H9 (cell line): ENCODE measurements around the gene SNW1. TPM values are rescaled to one million over a fixed set of nuclear protein-coding genes. Genes with fewer than 3 reads are reported as not detected.

Experiments
- DNase-seq: peaks from one replicate; pipeline ENCODE4 v3.0.0-alpha.2; 2017
- H2AFZ ChIP-seq: one replicate; pipeline ENCODE4 v1.6.1; 2013; ENCODE audit warnings: mild to moderate bottlenecking, low read length, control low read depth, moderate library complexity
- H2AK5ac ChIP-seq: 2 replicates; pipeline ENCODE4 v1.6.1; 2013; ENCODE audit warnings: low read length, control low read depth, mixed read lengths; ENCODE audit not compliant: insufficient read length
- H2BK120ac ChIP-seq: one replicate; pipeline ENCODE4 v1.6.1; 2013; ENCODE audit warnings: low read depth, mild to moderate bottlenecking, low read length, control low read depth, inconsistent platforms; ENCODE audit not compliant: poor library complexity, severe bottlenecking
- H2BK12ac ChIP-seq: 2 replicates; pipeline ENCODE4 v1.6.1; 2013; ENCODE audit warnings: low read length, control low read depth, mixed read lengths, low read depth; ENCODE audit not compliant: insufficient read length
- H2BK15ac ChIP-seq: 2 replicates; pipeline ENCODE4 v1.6.1; 2013; ENCODE audit warnings: low read depth, low read length, control low read depth
- H2BK20ac ChIP-seq: one replicate; pipeline ENCODE4 v1.6.1; 2013; ENCODE audit warnings: low read depth, mild to moderate bottlenecking, low read length, control low read depth, inconsistent platforms; ENCODE audit not compliant: poor library complexity, severe bottlenecking
- H2BK5ac ChIP-seq: 2 replicates; pipeline ENCODE4 v1.6.1; 2013; ENCODE audit warnings: low read length, control low read depth, mixed read lengths; ENCODE audit not compliant: insufficient read length
- H3K14ac ChIP-seq: 2 replicates; pipeline ENCODE4 v1.6.1; 2013; ENCODE audit warnings: low read length, control low read depth; ENCODE audit not compliant: insufficient read depth
- H3K18ac ChIP-seq: 2 replicates; pipeline ENCODE4 v1.6.1; 2013; ENCODE audit warnings: low read depth, mild to moderate bottlenecking, mixed read lengths, low read length, control low read depth; ENCODE audit not compliant: insufficient read length
- H3K23ac ChIP-seq: 2 replicates; pipeline ENCODE4 v1.6.1; 2013; ENCODE audit warnings: low read length, control low read depth, mixed read lengths, low read depth; ENCODE audit not compliant: insufficient read length
- H3K23me2 ChIP-seq: 2 replicates; pipeline ENCODE4 v1.6.1; 2013; ENCODE audit warnings: low read depth, mild to moderate bottlenecking, mixed read lengths, low read length, control low read depth; ENCODE audit not compliant: insufficient read length, poor library complexity, severe bottlenecking
- H3K27ac ChIP-seq: 2 replicates; pipeline ENCODE4 v1.5.1; 2013; ENCODE audit warnings: low read length, control low read depth, mixed read lengths, low read depth; ENCODE audit not compliant: insufficient read length
- H3K27me3 ChIP-seq: 2 replicates; pipeline ENCODE4 v1.6.1; 2013; ENCODE audit warnings: low read length, control low read depth, inconsistent platforms; ENCODE audit not compliant: insufficient read depth
- H3K4ac ChIP-seq: 2 replicates; pipeline ENCODE4 v1.6.1; 2013; ENCODE audit warnings: low read depth, mild to moderate bottlenecking, control low read depth, inconsistent platforms, low read length, moderate library complexity
- H3K4me1 ChIP-seq: 2 replicates; pipeline ENCODE4 v1.6.1; 2013; ENCODE audit warnings: low read length, control low read depth, inconsistent platforms; ENCODE audit not compliant: insufficient read depth
- H3K4me2 ChIP-seq: 2 replicates; pipeline ENCODE4 v1.6.1; 2013; ENCODE audit warnings: low read length, control low read depth, mixed read lengths; ENCODE audit not compliant: insufficient read length, insufficient read depth
- H3K56ac ChIP-seq: 2 replicates; pipeline ENCODE4 v1.6.1; 2013; ENCODE audit warnings: low read depth, mild to moderate bottlenecking, mixed read lengths, low read length, control low read depth; ENCODE audit not compliant: insufficient read length
- H3K79me1 ChIP-seq: 2 replicates; pipeline ENCODE4 v1.6.1; 2013; ENCODE audit warnings: low read depth, mild to moderate bottlenecking, moderate library complexity, low read length, control low read depth, inconsistent platforms; ENCODE audit not compliant: insufficient read depth, poor library complexity, severe bottlenecking
- H3K79me2 ChIP-seq: 2 replicates; pipeline ENCODE4 v1.6.1; 2013; ENCODE audit warnings: low read length, control low read depth, inconsistent platforms; ENCODE audit not compliant: insufficient read depth
- H3K9ac ChIP-seq: 2 replicates; pipeline ENCODE4 v1.6.1; 2013; ENCODE audit warnings: low read length, control low read depth, mixed read lengths; ENCODE audit not compliant: insufficient read length; ENCODE audit errors: extremely low read depth
- H3K9me3 ChIP-seq: one replicate; pipeline ENCODE4 v1.6.1; 2013; ENCODE audit warnings: low read depth, low read length, inconsistent platforms; ENCODE audit not compliant: control insufficient read depth
- H3T11ph ChIP-seq: one replicate; pipeline ENCODE4 v1.6.1; 2013; ENCODE audit warnings: mild to moderate bottlenecking, low read length, control low read depth, inconsistent platforms
- H4K20me1 ChIP-seq: one replicate; pipeline ENCODE4 v1.6.1; 2013; ENCODE audit not compliant: control insufficient read depth, insufficient read length, insufficient read depth
- H4K5ac ChIP-seq: 2 replicates; pipeline ENCODE4 v1.6.1; 2013; ENCODE audit warnings: low read depth, mild to moderate bottlenecking, mixed read lengths, low read length, control low read depth; ENCODE audit not compliant: insufficient read length
- H4K8ac ChIP-seq: replicated peaks from 2 replicates; pipeline ENCODE4 v1.6.1; 2013; ENCODE audit warnings: low read length, control low read depth, mixed read lengths, low read depth; ENCODE audit not compliant: insufficient read length
- H4K91ac ChIP-seq: 2 replicates; pipeline ENCODE4 v1.6.1; 2013; ENCODE audit warnings: low read depth, mild to moderate bottlenecking, moderate library complexity, mixed read lengths, low read length, control low read depth; ENCODE audit not compliant: insufficient read length
- H3K27ac Mint-ChIP-seq, 3 experiments: 2 replicates in 2 of 3; 3 replicates in 1 of 3; pipeline ENCODE4 v1.8.0; 2020 to 2021; ENCODE audit warnings: mixed read lengths in 3 of 3, mild to moderate bottlenecking in 1 of 3, moderate library complexity in 1 of 3
- H3K27me3 Mint-ChIP-seq: 2 replicates; pipeline ENCODE4 v1.8.0; 2021; ENCODE audit warnings: low read depth, mild to moderate bottlenecking, moderate library complexity, mixed read lengths
- H3K36me3 Mint-ChIP-seq, 3 experiments: 2 replicates in 2 of 3; 3 replicates in 1 of 3; pipeline ENCODE4 v1.8.0; 2020 to 2021; ENCODE audit warnings: low read depth in 3 of 3, mixed read lengths in 3 of 3; ENCODE audit not compliant: insufficient read depth in 1 of 3
- H3K4me1 Mint-ChIP-seq, 2 experiments: 2 replicates each; pipeline ENCODE4 v1.8.0; 2020; ENCODE audit warnings: mixed read lengths in 2 of 2
- H3K4me3 Mint-ChIP-seq, 2 experiments: 2 replicates in 1 of 2; 3 replicates in 1 of 2; pipeline ENCODE4 v1.8.0; 2020 to 2021; ENCODE audit warnings: mild to moderate bottlenecking in 2 of 2, mixed read lengths in 2 of 2, moderate library complexity in 1 of 2
- H3K9me3 Mint-ChIP-seq, 2 experiments: 2 replicates in 1 of 2; 3 replicates in 1 of 2; pipeline ENCODE4 v1.8.0; 2020; ENCODE audit warnings: mild to moderate bottlenecking in 2 of 2, mixed read lengths in 2 of 2, moderate library complexity in 1 of 2
- CTCF ChIP-seq: fragments of 200-600 bp; sonication (generic); conservative IDR thresholded peaks from 3 replicates; pipeline ENCODE4 v1.8.0; 2021; ENCODE audit warnings: antibody characterized with exemption, mild to moderate bottlenecking
- WGBS: extraction: QIAGEN DNeasy Blood & Tissue Kit; methylation state at CpG from one replicate; pipeline ENCODE4 v1.1.7; 2013; ENCODE audit warnings: missing lambda C conversion rate, low lambda C conversion rate, mixed read lengths; ENCODE audit not compliant: insufficient read length; ENCODE audit errors: extremely low coverage; 5-methylcytosine and 5-hydroxymethylcytosine counted together
- total RNA-seq: library from RNA; stranded (reverse); gene quantifications from 2 replicates; pipeline ENCODE4 v1.2.1, GENCODE V29; 2021

SNW1 gene
- total RNA-seq, 1 experiment from 2014 or later, result 103 TPM

GRCh38 chr14:77714926-77715325, 46.0 kb downstream of the SNW1 start:
- H2AK5ac ChIP-seq, result no peak overlapping the region
- DNase-seq, result no peak
- H3K9me3 ChIP-seq, result no peaks in the 10 kb centered on the region
- H3K4ac ChIP-seq, result no peak overlapping the region
- no peak overlapping the region for H2AFZ ChIP-seq
- H3K4me2 ChIP-seq, result no peak overlapping the region
- H3K23me2 ChIP-seq, result no peaks in the 10 kb centered on the region
- Mint-ChIP-seq H3K36me3 (peaks cover 48 to 89% (median 79%) of the 10 kb centered on the region in 3 experiments; a peak in 6 of 7 replicates), H3K4me1 (peaks cover 0 to 4% of the 10 kb centered on the region in 2 experiments; a peak in 3 of 4 replicates), H3K27ac (peak overlapping the region in 1 of 3 experiments; percentile 39; a peak in 2 of 7 replicates), H3K4me3 (no peak overlapping the region), H3K9me3 (no peaks in the 10 kb centered on the region), H3K27me3 (no peaks in the 10 kb centered on the region)
- no peak overlapping the region for H3K9ac ChIP-seq
- H2BK5ac ChIP-seq, result no peak overlapping the region
- no peak overlapping the region for H2BK12ac ChIP-seq
- no peak overlapping the region for H3K18ac ChIP-seq
- H4K5ac ChIP-seq, result no peak overlapping the region
- H3K79me2 ChIP-seq, result peaks cover 10% of the 10 kb centered on the region; the same call in 1 of the 2 replicates
- no peak for TF ChIP-seq CTCF
- no peak overlapping the region for H4K91ac ChIP-seq
- no peak overlapping the region for H3T11ph ChIP-seq
- no peaks in the 10 kb centered on the region for H4K20me1 ChIP-seq
- no peak overlapping the region for H3K56ac ChIP-seq
- H2BK15ac ChIP-seq, result no peak overlapping the region
- H3K27me3 ChIP-seq, result no peaks in the 10 kb centered on the region
- H3K14ac ChIP-seq, result no peak overlapping the region
- no CpG with 5 or more reads among the region's 6 CpGs for WGBS
- no peak overlapping the region for H3K27ac ChIP-seq
- H2BK120ac ChIP-seq, result no peak overlapping the region
- H3K23ac ChIP-seq, result no peak overlapping the region
- no peaks in the 10 kb centered on the region for H3K4me1 ChIP-seq
- H4K8ac ChIP-seq, result no peak overlapping the region
- no peak overlapping the region for H2BK20ac ChIP-seq
- no peaks in the 10 kb centered on the region for H3K79me1 ChIP-seq
